ENCODE data around the gene SSTR3.
"Not testable (repeated sequence)": the region's sequence is repeated elsewhere in the genome, so short reads cannot be mapped to it uniquely, and the experiment has no call there.

Gene SSTR3

DNA sequence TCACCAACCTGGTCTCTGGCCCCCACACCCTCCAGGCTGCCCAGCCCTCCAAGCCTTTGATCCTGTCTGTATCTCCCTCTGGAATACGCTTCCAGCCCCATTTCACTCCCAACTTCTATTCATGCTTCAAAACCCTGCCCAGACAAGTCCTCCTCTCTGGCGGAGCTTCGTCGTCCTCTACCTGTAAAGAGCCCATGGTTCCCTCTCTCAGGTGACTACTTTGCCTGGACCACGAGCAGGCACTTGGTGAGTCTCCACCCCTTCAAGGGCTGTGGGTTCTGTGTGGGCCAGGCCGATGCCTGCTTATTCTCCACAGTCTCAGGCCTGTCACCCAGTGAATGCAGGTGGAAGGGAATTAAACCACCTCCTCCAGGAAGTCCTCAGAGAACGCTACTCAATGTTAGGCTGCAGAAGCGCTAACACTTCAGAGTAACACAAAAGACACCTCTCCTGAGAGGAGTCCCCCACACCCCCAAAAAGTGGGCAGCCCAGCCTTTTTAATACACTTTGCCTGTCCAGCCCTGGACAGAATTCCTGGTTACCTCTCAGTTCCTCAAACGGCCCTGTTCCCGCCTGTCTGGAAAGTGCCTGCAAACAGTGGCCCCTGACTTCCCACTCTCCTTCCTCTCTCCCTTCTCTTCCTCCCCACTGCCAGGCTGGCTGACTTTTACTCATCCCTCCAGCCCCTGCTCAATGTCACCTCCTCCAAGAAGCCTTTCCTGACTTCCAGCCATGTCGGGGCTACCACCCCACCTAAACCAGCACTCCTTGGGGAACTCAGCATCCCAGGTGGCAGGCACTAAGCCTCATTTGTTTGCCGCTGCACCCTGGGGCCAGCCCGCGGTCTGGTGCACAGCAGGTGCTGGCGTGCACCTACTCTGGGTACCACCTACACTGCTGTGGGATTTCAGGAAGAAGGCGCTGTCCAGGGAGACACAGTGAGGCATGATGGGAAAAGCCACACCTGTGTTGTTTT, 22.7 kb upstream of the SSTR3 start:
- Histone ChIP-seq H3K36me3 (replicated peaks; ENCODE audit: insufficient read depth, low read length) (0 out of 2 replicates have a peak, but pooled peaks cover 5% of the 10 kb centered on the region), H3K4me2 (ENCODE audit: low read depth, low read length) (peak overlapping the region; percentile 16; the same call in 1 of the 2 replicates), H3K27me3 (replicated peaks; ENCODE audit: insufficient read depth, low read length) (no peaks in the 10 kb centered on the region), H3K9me3 (replicated peaks; ENCODE audit: insufficient read depth, low read length) (no peaks in the 10 kb centered on the region), H2AFZ (ENCODE audit: low read length) (no peak overlapping the region), H3K9ac (ENCODE audit: low read length) (no peak overlapping the region), H3K27ac (ENCODE audit: low read length) (peak overlapping the region; percentile 34; the same call in 1 of the 2 replicates), H3K4me3 (ENCODE audit: low read length) (no peak overlapping the region), H3K79me2 (ENCODE audit: low read length) (peaks cover 88% of the 10 kb centered on the region), H3K4me1 (ENCODE audit: low read length) (peaks cover 88% of the 10 kb centered on the region), H4K20me1 (ENCODE audit: insufficient read depth, low read length) (0 out of 2 replicates have a peak, but pooled peaks cover 4% of the 10 kb centered on the region), H3F3A (ENCODE audit: insufficient read depth, low read length) (peaks cover 78% of the 10 kb centered on the region), H3K9me2 (replicated peaks; ENCODE audit: insufficient read depth, low read length) (no peaks in the 10 kb centered on the region)
- TF ChIP-seq, protein P1, sequence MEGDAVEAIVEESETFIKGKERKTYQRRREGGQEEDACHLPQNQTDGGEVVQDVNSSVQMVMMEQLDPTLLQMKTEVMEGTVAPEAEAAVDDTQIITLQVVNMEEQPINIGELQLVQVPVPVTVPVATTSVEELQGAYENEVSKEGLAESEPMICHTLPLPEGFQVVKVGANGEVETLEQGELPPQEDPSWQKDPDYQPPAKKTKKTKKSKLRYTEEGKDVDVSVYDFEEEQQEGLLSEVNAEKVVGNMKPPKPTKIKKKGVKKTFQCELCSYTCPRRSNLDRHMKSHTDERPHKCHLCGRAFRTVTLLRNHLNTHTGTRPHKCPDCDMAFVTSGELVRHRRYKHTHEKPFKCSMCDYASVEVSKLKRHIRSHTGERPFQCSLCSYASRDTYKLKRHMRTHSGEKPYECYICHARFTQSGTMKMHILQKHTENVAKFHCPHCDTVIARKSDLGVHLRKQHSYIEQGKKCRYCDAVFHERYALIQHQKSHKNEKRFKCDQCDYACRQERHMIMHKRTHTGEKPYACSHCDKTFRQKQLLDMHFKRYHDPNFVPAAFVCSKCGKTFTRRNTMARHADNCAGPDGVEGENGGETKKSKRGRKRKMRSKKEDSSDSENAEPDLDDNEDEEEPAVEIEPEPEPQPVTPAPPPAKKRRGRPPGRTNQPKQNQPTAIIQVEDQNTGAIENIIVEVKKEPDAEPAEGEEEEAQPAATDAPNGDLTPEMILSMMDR (IDR thresholded peaks at IDR 0.05; ENCODE audit: low read length) = no peak
- TF ChIP-seq EZH2phosphoT487 (IDR thresholded peaks at IDR 0.05; ENCODE audit: low read length) (no peak), EZH2 (optimal IDR thresholded peaks at IDR 0.05; ENCODE audit: low read depth, low read length) (no peak)
- no peak for DNase-seq

DNA sequence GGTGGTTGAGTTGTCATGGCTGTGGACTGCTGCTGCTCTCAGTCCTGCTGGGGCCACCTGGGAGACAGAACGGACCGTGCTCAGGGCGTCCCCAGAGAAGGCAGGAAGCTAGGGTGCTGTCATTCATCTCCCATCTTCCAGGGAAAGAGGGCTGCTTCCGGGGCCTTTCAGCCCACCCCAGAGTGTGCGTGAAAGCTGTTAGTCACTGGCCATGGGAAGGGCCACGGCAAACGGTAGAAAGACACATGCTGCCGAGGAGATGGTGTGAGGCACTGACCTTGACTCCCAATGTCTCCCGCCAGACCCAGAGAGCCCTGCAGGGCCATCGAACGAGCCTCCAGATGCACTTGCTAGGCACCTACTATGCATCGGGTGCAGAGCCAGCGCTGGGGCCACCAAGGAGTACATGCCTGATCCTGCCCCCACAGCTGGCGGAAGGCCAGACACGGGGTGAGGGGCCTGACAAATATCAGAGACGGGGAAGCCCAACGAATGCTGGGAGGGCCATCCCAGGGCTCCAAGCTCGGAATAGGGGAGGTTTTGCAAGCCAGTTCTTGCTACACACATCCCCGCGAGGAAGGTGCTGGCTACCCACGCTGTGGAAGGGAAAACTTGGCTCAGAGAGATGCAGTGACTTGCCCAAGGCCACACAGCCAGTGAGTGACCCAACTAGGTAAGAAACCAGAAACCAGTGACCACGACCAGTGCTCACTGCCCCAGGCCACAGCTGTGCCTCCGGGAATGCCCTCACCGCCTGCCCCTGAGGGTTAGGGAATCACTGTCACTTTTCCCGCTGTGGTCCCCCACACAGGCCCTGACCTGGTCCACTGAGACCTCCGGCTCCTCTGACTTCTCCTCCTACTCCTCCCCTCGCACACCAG, 21.7 kb upstream of the SSTR3 start:
- no peak overlapping the region for H3K9ac ChIP-seq (ENCODE audit: low read length)
- H3K27me3 ChIP-seq (replicated peaks; ENCODE audit: insufficient read depth, low read length) = no peaks in the 10 kb centered on the region
- H3K4me3 ChIP-seq (ENCODE audit: low read length) = no peak overlapping the region
- H4K20me1 ChIP-seq (ENCODE audit: insufficient read depth, low read length) = 0 out of 2 replicates have a peak, but pooled peaks cover 2% of the 10 kb centered on the region
- H2AFZ ChIP-seq (ENCODE audit: low read length) = no peak overlapping the region
- DNase-seq = no peak
- H3F3A ChIP-seq (ENCODE audit: insufficient read depth, low read length) = peaks cover 78% of the 10 kb centered on the region
- H3K9me3 ChIP-seq (replicated peaks; ENCODE audit: insufficient read depth, low read length) = no peaks in the 10 kb centered on the region
- peaks cover 88% of the 10 kb centered on the region for H3K79me2 ChIP-seq (ENCODE audit: low read length)
- peaks cover 89% of the 10 kb centered on the region for H3K4me1 ChIP-seq (ENCODE audit: low read length)
- no peak overlapping the region for H3K4me2 ChIP-seq (ENCODE audit: low read depth, low read length)
- no peak for TF ChIP-seq EZH2 (optimal IDR thresholded peaks at IDR 0.05; ENCODE audit: low read depth, low read length)
- no peak for TF ChIP-seq EZH2phosphoT487 (IDR thresholded peaks at IDR 0.05; ENCODE audit: low read length)
- TF ChIP-seq, protein P1 (IDR thresholded peaks at IDR 0.05; ENCODE audit: low read length) = no peak
- peaks cover 9% of the 10 kb centered on the region; the same call in 1 of the 2 replicates for H3K36me3 ChIP-seq (replicated peaks; ENCODE audit: insufficient read depth, low read length)
- H3K27ac ChIP-seq (ENCODE audit: low read length) = peak overlapping the region; percentile 34; the same call in 1 of the 2 replicates
- no peaks in the 10 kb centered on the region for H3K9me2 ChIP-seq (replicated peaks; ENCODE audit: insufficient read depth, low read length)

GRCh38 chr22:37233371-37233750, 21.1 kb upstream of the SSTR3 start:
- DNase-seq; H3K4me2 ChIP-seq (ENCODE audit: low read depth, low read length); H3K9me3 ChIP-seq (replicated peaks; ENCODE audit: insufficient read depth, low read length); H2AFZ ChIP-seq (ENCODE audit: low read length); H3K4me3 ChIP-seq (ENCODE audit: low read length); H3K27me3 ChIP-seq (replicated peaks; ENCODE audit: insufficient read depth, low read length); H3K9ac ChIP-seq (ENCODE audit: low read length); H4K20me1 ChIP-seq (ENCODE audit: insufficient read depth, low read length); H3K9me2 ChIP-seq (replicated peaks; ENCODE audit: insufficient read depth, low read length): not testable (repeated sequence)
- Histone ChIP-seq H3K36me3 (replicated peaks; ENCODE audit: insufficient read depth, low read length) (peaks cover 14% of the 10 kb centered on the region; the same call in 1 of the 2 replicates), H3K79me2 (ENCODE audit: low read length) (peaks cover 88% of the 10 kb centered on the region), H3K27ac (ENCODE audit: low read length) (peak overlapping the region; percentile 10; the same call in 1 of the 2 replicates), H3K4me1 (ENCODE audit: low read length) (peaks cover 90% of the 10 kb centered on the region), H3F3A (ENCODE audit: insufficient read depth, low read length) (peaks cover 79% of the 10 kb centered on the region)

Measured in MM.1S (cell line).